ENCODE data around the gene HORMAD2. TPM values are rescaled to one million over a fixed set of nuclear protein-coding genes. Genes with fewer than 3 reads are reported as not detected.

Gene HORMAD2, protein sequence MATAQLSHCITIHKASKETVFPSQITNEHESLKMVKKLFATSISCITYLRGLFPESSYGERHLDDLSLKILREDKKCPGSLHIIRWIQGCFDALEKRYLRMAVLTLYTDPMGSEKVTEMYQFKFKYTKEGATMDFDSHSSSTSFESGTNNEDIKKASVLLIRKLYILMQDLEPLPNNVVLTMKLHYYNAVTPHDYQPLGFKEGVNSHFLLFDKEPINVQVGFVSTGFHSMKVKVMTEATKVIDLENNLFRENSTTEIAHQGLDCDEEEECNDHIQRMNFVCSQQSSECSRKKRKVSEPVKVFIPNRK
- total RNA-seq, result not detected in 2 replicates

DNA sequence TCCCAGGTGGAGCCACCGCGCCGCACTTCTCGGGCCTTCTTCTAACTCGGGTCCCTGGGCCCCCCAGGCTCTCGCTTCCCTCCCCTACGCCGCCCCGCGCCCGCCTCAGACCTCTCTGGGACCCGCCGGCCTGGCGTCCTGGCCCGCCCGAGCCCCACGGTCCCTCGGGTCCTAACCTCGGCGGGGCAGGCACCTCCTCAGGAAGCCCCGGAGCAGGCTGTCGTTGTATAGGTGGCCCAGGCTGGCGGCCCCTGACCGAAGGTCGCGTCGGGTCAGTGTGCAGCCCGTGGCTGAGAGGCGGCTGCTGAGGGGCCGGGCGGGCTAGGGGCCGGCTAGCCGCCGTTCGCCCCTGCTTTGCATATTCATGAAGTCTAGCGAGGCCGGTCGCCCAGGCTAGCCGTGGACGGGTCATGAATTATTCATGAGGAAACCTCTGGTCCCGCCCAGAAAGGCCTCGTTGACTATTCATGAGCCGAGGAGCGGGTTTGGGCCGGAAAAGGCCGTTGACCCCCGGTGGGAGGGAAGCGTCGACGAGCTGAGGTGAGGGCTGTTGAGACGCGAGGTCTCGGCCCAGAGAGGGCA lies at the start of gene HORMAD2:
Gene HORMAD2 (plus strand): TSS at position 513 of the 582 bp plus-strand sequence. CDS start 13,489 bp downstream, outside the sequence.

Other genes with a start within 250 kb of the HORMAD2 start
- 17.0 and 18.3 TPM in 2 replicates for gene ASCC2, start 242.2 kb upstream of the HORMAD2 start, total RNA-seq
- gene MTMR3, start 197.3 kb upstream of the HORMAD2 start, total RNA-seq, result 18.8 and 19.7 TPM in 2 replicates
- 2.0 and 9.7 TPM in 2 replicates for gene LIF, start 166.3 kb downstream of the HORMAD2 start, total RNA-seq
- gene OSM, start 186.4 kb downstream of the HORMAD2 start, total RNA-seq, result not detected in 2 replicates
- gene CASTOR1, start 209.0 kb downstream of the HORMAD2 start, total RNA-seq, result 19.1 and 20.8 TPM in 2 replicates
- 15.1 and 23.5 TPM in 2 replicates for gene TBC1D10A, start 246.5 kb downstream of the HORMAD2 start, total RNA-seq